ENCODE results near the gene NBPF9. TPM values are rescaled to one million over a fixed set of nuclear protein-coding genes. Genes with fewer than 3 reads are reported as not detected.
A peak's percentile ranks its signal among the peaks of the same experiment; 100 is the strongest.
"Not testable (repeated sequence)": the region's sequence is repeated elsewhere in the genome, so short reads cannot be mapped to it uniquely, and the experiment has no call there.

Gene NBPF9
- total RNA-seq, 3 donors from 2014 or later (not counting 1 experiment from before 2014, with no cell fraction given) = 21.1 to 25.3 (median 23.5) TPM

DNA sequence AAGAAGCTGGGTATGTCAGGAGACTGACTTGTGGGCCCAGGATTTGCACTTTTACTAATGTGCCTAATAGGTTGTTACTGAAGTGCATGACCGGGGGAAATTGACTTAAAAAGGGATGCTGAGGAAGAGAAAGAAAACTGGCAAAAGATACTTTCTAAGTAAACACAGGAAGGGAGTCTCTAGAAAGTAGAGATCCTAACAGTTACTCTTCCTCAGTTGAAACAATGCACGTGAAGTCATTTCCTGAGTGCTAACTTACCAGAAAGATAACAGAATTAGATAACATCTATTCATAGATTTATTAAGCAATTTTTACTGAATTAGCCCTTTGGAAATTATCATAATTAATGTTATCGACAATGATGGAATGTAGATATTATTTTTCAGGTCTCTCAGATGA is 9.5 kb upstream of the NBPF9 start:
- H3K27me3 ChIP-seq (ENCODE audit: control insufficient read depth, insufficient read depth, low read length) = not testable (repeated sequence)
- WGBS (ENCODE audit: insufficient coverage) = 86% methylated on average over 1 of the region's 3 CpGs

DNA sequence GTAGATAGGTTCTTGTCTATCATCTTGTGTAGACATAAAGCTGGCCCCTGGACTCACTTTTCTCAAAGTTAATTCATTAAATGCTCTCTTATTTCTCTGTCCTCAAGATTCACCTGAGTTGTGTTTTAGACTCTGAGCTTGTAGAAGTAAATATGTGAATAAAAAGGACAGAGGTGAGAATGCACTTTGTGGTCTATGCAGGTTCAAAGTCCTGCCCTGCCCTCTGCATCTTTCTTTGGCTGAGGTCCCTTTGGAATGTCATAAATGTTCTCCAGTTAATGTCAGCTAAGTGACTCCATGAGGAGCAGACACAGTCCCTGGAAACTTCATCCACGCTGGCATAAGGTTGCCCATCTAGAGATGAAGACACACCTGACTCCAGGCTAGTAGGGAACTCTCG is 7.0 kb upstream of the NBPF9 start:
- H3K9me3 ChIP-seq (ENCODE audit: control insufficient read depth, insufficient read depth, low read length); H3K27me3 Mint-ChIP-seq (ENCODE audit: low read depth in 2 of 2); DNase-seq; H3K4me1 Mint-ChIP-seq; ATAC-seq; H3K27me3 ChIP-seq (ENCODE audit: control insufficient read depth, insufficient read depth, low read length); H3K27ac ChIP-seq (ENCODE audit: low read length); H3K9me3 Mint-ChIP-seq; H3K36me3 ChIP-seq (ENCODE audit: control insufficient read depth, insufficient read depth, low read length); H3K4me3 ChIP-seq (ENCODE audit: low read length); H3K36me3 Mint-ChIP-seq; H3K4me1 ChIP-seq (ENCODE audit: control insufficient read depth, insufficient read depth, low read length); H3K27ac Mint-ChIP-seq; H3K4me3 Mint-ChIP-seq; intact Hi-C loops (cut with micrococcal nuclease): not testable (repeated sequence)
- no CpG with 5 or more reads among the region's 2 CpGs for WGBS (ENCODE audit: insufficient coverage)

More for the DNA sequence above, 9.5 kb upstream of the NBPF9 start:
- H3K9me3 ChIP-seq (ENCODE audit: control insufficient read depth, insufficient read depth, low read length); DNase-seq; H3K27ac Mint-ChIP-seq; H3K4me1 ChIP-seq (ENCODE audit: control insufficient read depth, insufficient read depth, low read length); H3K4me1 Mint-ChIP-seq; H3K36me3 ChIP-seq (ENCODE audit: control insufficient read depth, insufficient read depth, low read length); H3K27ac ChIP-seq (ENCODE audit: low read length); H3K4me3 Mint-ChIP-seq; intact Hi-C loops (cut with micrococcal nuclease); H3K9me3 Mint-ChIP-seq; H3K4me3 ChIP-seq (ENCODE audit: low read length); ATAC-seq; H3K36me3 Mint-ChIP-seq; H3K27me3 Mint-ChIP-seq (ENCODE audit: low read depth in 2 of 2): not testable (repeated sequence)

DNA sequence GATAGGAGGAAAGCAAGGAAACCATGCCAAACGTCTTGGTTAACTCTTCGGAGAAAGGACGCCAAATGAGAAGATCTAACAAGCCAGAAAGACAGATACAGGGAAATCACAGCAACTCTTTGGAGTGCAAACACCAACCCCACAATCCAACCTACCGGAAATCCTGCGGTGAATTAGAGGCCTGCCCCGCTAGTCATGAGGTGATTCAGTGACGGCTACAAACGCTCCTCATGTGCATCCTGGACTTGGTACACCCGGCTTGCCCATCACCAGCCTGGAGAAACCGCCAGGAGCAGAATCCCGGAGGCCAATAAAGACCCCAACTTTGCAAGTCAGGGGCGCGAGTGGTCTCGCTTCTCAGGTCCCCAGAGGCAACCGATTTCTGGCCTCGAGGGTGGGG is 777 bp downstream of the NBPF9 start:
- H3K9me3 ChIP-seq (ENCODE audit: control insufficient read depth, insufficient read depth, low read length); H3K27ac Mint-ChIP-seq; H3K4me1 Mint-ChIP-seq; H3K9me3 Mint-ChIP-seq; H3K4me3 ChIP-seq (ENCODE audit: low read length); H3K36me3 ChIP-seq (ENCODE audit: control insufficient read depth, insufficient read depth, low read length); intact Hi-C loops (cut with micrococcal nuclease); H3K27me3 ChIP-seq (ENCODE audit: control insufficient read depth, insufficient read depth, low read length); H3K27ac ChIP-seq (ENCODE audit: low read length); H3K36me3 Mint-ChIP-seq; H3K4me3 Mint-ChIP-seq; H3K4me1 ChIP-seq (ENCODE audit: control insufficient read depth, insufficient read depth, low read length); H3K27me3 Mint-ChIP-seq (ENCODE audit: low read depth in 2 of 2): not testable (repeated sequence)
- 3% methylated on average over 5 of the region's 16 CpGs for WGBS (ENCODE audit: insufficient coverage)
- peak in 1 of 2 donors; percentile 21 for DNase-seq
- ATAC-seq = peak in 2 of 3 donors; percentile 55 to 63

DNA sequence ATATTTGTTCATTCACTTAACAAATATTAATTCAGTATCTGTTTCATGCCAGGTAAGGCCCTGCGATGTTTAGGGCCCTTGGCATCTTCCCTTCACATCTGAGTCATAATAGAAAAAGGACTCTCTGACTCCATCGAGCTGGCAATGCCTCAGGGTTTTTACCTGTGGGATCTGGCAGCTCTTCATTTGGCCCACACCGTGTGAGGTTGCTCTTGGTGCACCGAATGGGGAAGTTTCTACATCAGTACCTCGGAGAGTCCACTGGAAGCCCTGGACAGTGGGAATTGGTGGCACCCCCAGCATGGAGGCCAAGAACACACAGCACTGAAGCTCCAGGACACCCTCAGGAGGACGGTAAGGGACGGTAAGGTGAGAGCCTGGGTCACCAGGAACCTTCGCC is 5.1 kb downstream of the NBPF9 start:
- H3K4me1 ChIP-seq (ENCODE audit: control insufficient read depth, insufficient read depth, low read length); H3K9me3 Mint-ChIP-seq; H3K27ac Mint-ChIP-seq; H3K27me3 ChIP-seq (ENCODE audit: control insufficient read depth, insufficient read depth, low read length); H3K4me3 Mint-ChIP-seq; H3K9me3 ChIP-seq (ENCODE audit: control insufficient read depth, insufficient read depth, low read length); ATAC-seq; H3K4me3 ChIP-seq (ENCODE audit: low read length); H3K36me3 ChIP-seq (ENCODE audit: control insufficient read depth, insufficient read depth, low read length); H3K36me3 Mint-ChIP-seq; intact Hi-C loops (cut with micrococcal nuclease); DNase-seq; H3K27ac ChIP-seq (ENCODE audit: low read length); H3K4me1 Mint-ChIP-seq; H3K27me3 Mint-ChIP-seq (ENCODE audit: low read depth in 2 of 2): not testable (repeated sequence)
- 100% methylated on average over 2 of the region's 8 CpGs for WGBS (ENCODE audit: insufficient coverage)

DNA sequence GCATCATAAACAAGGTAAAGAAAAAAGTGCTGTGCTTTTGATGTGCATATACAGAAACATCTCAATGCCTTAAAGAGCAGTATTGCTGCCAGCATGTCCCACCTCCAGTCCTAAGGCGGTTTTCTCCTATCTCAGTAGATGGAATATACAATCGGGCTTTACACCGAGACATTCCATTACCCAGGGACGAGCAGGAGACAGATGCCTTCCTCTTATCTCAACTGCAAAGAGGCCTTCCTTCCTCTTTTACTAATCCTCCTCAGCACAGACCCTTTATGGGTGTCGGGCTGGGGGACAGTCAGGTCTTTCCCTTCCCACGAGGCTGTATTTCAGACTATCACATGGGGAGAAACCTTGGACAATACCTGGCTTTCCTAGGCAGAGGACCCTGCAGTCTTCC is 10.2 kb downstream of the NBPF9 start:
- H3K27ac ChIP-seq (ENCODE audit: low read length); ATAC-seq; H3K27ac Mint-ChIP-seq; H3K36me3 ChIP-seq (ENCODE audit: control insufficient read depth, insufficient read depth, low read length); H3K27me3 ChIP-seq (ENCODE audit: control insufficient read depth, insufficient read depth, low read length); H3K4me1 Mint-ChIP-seq; H3K9me3 ChIP-seq (ENCODE audit: control insufficient read depth, insufficient read depth, low read length); intact Hi-C loops (cut with micrococcal nuclease); H3K36me3 Mint-ChIP-seq; H3K27me3 Mint-ChIP-seq (ENCODE audit: low read depth in 2 of 2); H3K4me3 Mint-ChIP-seq; H3K4me1 ChIP-seq (ENCODE audit: control insufficient read depth, insufficient read depth, low read length); DNase-seq; H3K4me3 ChIP-seq (ENCODE audit: low read length); H3K9me3 Mint-ChIP-seq: not testable (repeated sequence)
- 59% methylated on average over 3 of the region's 6 CpGs for WGBS (ENCODE audit: insufficient coverage)

DNA sequence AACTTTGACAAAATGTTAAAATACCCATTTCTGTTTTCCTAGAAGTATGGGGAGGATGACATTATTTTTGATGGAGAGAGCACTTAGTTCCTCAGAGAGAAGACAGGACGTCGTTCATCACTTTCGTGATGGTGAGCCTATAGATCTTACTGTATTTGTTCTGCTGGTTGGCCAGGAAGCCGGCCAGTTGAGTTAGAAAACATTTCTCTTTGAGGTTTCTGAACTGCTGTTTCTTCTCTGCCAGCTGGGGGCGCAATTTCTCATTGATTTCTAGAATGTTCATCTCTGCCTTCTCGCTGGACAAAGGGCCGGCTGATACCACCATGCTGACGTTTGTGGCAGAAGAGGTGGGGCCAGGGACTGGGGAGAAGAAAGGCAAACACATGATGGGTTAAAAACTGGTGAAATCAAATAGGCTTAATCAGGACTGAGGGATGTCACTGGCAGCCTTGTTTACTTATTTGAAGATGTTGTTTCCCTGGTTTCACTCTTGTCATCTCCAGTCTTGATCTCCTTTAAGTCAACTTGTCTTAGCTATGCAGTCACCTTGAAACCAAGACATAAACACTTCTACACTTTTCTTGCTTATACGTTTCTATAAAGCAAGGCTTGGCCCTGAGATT is 27.7 kb downstream of the NBPF9 start:
- H3K9me3 ChIP-seq (ENCODE audit: control insufficient read depth, insufficient read depth, low read length); H3K4me3 Mint-ChIP-seq; H3K27ac Mint-ChIP-seq; H3K36me3 Mint-ChIP-seq; H3K36me3 ChIP-seq (ENCODE audit: control insufficient read depth, insufficient read depth, low read length); H3K27me3 ChIP-seq (ENCODE audit: control insufficient read depth, insufficient read depth, low read length); H3K4me1 Mint-ChIP-seq; intact Hi-C loops (cut with micrococcal nuclease); H3K27me3 Mint-ChIP-seq (ENCODE audit: low read depth in 2 of 2); H3K9me3 Mint-ChIP-seq; H3K4me3 ChIP-seq (ENCODE audit: low read length); H3K4me1 ChIP-seq (ENCODE audit: control insufficient read depth, insufficient read depth, low read length); H3K27ac ChIP-seq (ENCODE audit: low read length); DNase-seq; ATAC-seq: not testable (repeated sequence)
- WGBS (ENCODE audit: insufficient coverage) = 56% methylated on average over 3 of the region's 9 CpGs

DNA sequence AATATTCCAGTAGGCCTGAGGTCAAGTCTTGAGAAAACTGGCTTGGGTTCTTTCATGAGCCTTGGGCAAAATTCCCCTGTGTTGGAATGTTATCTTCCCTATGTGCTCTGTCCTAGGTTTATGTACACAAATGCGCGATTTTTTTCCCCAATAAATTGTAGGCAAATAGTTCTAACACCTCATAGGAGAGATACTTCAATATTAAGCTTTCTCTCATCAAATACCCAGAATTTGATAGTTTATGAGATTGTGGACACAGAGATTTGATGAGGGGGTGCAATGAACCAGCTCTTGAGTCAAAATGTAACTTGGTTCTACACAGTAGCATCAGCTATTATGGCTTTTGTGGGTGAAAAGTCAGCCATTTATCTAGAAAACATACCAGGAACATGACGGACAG is 38.7 kb downstream of the NBPF9 start:
- intact Hi-C loops (cut with micrococcal nuclease); H3K27ac ChIP-seq (ENCODE audit: low read length); H3K4me1 ChIP-seq (ENCODE audit: control insufficient read depth, insufficient read depth, low read length); H3K4me1 Mint-ChIP-seq; H3K27me3 Mint-ChIP-seq (ENCODE audit: low read depth in 2 of 2); H3K27me3 ChIP-seq (ENCODE audit: control insufficient read depth, insufficient read depth, low read length); ATAC-seq; H3K36me3 ChIP-seq (ENCODE audit: control insufficient read depth, insufficient read depth, low read length); H3K9me3 ChIP-seq (ENCODE audit: control insufficient read depth, insufficient read depth, low read length); H3K4me3 Mint-ChIP-seq; H3K27ac Mint-ChIP-seq; H3K4me3 ChIP-seq (ENCODE audit: low read length); DNase-seq; H3K36me3 Mint-ChIP-seq; H3K9me3 Mint-ChIP-seq: not testable (repeated sequence)
- 80% methylated on average over 2 of the region's 3 CpGs for WGBS (ENCODE audit: insufficient coverage)

DNA sequence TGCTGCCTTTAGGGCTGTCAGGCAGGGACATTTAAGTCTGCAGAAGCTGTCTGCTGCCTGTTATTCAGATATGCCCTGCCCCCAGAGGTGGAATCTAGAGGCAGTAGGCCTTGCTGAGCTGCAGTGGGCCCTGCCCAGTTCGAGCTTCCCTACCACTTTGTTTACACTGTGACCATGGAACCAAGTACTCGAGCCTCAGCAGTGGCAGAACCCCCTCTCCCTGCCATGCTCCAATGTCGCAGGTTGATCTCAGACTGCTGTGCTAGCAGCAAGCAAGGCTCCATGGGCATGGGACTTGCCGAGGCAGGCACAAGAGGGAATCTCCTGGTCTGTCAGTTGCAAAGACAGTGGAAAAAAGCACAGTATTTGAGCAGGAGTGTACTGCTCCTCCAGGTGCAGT is 60.3 kb downstream of the NBPF9 start:
- H3K4me1 ChIP-seq (ENCODE audit: control insufficient read depth, insufficient read depth, low read length); DNase-seq; ATAC-seq; H3K27me3 ChIP-seq (ENCODE audit: control insufficient read depth, insufficient read depth, low read length); intact Hi-C loops (cut with micrococcal nuclease); H3K27ac Mint-ChIP-seq; H3K4me3 ChIP-seq (ENCODE audit: low read length); H3K27ac ChIP-seq (ENCODE audit: low read length); H3K9me3 ChIP-seq (ENCODE audit: control insufficient read depth, insufficient read depth, low read length); H3K36me3 Mint-ChIP-seq; H3K4me1 Mint-ChIP-seq; H3K36me3 ChIP-seq (ENCODE audit: control insufficient read depth, insufficient read depth, low read length); H3K4me3 Mint-ChIP-seq; H3K9me3 Mint-ChIP-seq: not testable (repeated sequence)
- H3K27me3 Mint-ChIP-seq (ENCODE audit: low read depth in 2 of 2) = peaks cover 4 to 11% of the 10 kb centered on the region in 2 donors
- WGBS (ENCODE audit: insufficient coverage) = no CpG with 5 or more reads among the region's 4 CpGs

Data from natural killer cell (primary cell).